ENCODE data around the gene RFFL. TPM values are rescaled to one million over a fixed set of nuclear protein-coding genes. Genes with fewer than 3 reads are reported as not detected.
"Not testable (repeated sequence)": the region's sequence is repeated elsewhere in the genome, so short reads cannot be mapped to it uniquely, and the experiment has no call there.

Gene RFFL, protein sequence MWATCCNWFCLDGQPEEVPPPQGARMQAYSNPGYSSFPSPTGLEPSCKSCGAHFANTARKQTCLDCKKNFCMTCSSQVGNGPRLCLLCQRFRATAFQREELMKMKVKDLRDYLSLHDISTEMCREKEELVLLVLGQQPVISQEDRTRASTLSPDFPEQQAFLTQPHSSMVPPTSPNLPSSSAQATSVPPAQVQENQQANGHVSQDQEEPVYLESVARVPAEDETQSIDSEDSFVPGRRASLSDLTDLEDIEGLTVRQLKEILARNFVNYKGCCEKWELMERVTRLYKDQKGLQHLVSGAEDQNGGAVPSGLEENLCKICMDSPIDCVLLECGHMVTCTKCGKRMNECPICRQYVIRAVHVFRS
- polyA plus RNA-seq (ENCODE audit: insufficient read length in 10 of 10): 10 to 100 TPM in 2 of 10 donors, 1 to 10 TPM in 8; 6.8 to 10.4 (median 8.7) TPM
- long read RNA-seq, donor 1: 0 reads
- long read RNA-seq, donor 2: 0 reads
- long read RNA-seq, donor 3: 0 reads
- long read RNA-seq, donor 4: 0 reads
- long read RNA-seq, donor 5: 0 reads
- long read RNA-seq, donor 6, full-length matches to known transcripts: 1 of 1 reads
- long read RNA-seq, donor 6, partial matches to known transcripts: 0 of 1 reads
- long read RNA-seq, donor 6, other reads (novel, unspliced or antisense): 0 of 1 reads
- long read RNA-seq, donor 7, full-length matches to known transcripts: 2 of 2 reads
- long read RNA-seq, donor 7, partial matches to known transcripts: 0 of 2 reads
- long read RNA-seq, donor 7, other reads (novel, unspliced or antisense): 0 of 2 reads
- long read RNA-seq, donor 8: 0 reads
- long read RNA-seq, donor 9: 0 reads

DNA sequence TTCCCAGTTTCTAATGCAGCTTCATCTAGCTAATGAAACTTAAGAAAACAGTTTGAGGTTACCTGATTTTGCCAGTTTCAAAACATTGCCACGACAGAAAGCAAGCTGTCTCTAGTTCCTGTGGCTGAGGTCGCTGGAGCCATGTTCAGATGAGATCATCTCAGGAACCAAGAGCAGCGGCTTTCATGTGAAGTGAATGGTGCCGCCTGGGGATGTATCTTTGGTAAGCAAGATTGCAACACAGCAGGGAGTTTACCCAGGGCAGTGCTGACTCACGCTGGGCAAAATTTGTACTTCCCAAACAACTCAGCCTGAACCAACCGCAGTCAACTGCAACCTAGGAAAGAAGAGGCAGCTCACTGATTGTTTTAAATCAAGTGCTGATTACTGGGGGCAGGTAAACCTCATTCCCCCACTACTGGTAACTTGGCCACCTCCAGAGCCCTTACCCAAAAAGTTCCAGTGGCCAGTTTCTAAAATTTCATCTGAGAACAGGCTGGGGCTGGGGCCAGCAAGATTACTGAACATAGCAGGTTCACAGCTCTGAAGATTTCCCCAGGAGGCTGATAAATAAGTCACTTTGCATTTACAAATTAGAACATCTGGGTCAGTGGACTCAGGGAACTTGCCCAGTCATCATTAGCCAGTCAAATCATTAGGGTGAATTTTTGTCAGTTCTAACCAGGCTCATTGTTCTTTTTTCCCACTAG, at the start of gene RFFL:
Gene RFFL, minus strand, starts transcription at position 194 of the 710 bp plus-strand sequence. CDS start 37,154 bp downstream, outside the sequence.
- DNase-seq: peak; percentile 49 to 82 (median 76)

DNA sequence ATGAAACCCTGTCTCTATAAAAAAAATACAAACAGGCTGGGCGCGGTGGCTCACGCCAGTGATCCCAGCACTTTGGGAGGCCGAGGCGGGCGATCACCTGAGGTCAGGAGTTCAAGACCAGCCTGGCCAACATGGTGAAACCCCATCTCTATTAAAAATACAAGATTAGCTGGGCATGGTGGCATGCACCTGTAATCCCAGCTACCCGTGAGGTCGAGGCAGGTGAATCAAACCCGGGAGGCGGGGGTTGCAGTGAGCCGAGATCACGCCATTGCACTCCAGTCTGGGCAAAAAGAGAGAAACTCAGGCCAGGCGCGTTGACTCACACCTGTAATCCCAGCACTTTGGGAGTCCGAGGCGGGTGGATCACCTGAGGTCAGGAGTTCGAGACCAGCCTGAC, 47.3 kb upstream of the RFFL start:
- not testable (repeated sequence) for DNase-seq

DNA sequence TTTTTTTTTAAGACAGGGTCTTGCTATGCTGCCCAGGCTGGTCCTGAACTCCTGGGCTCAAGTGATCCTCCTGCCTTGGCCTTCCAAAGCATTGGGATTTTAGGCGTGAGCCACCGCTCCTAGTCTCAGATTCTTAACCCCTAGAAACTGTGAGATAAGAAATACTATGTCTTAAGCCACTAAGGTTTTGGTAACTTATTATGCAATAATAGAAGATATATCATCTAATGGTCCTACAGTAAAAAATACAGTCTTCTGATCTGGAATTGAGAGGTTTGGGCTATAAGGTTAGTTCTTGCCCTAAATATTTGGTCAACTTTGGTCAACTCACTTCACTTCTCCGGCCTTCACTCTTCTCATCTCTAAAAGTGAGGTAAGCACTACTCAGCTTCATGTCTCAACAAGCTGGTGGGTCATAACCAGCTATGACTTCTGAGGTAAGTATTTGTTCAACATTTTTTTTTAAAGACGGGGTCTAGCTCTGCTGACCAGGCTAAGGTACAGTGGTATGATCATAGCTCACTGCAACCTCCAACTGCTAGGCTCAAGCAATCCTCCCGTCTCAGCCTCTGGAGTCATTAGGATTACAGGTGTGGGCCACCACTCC, 41.4 kb upstream of the RFFL start:
- DNase-seq: no peak

DNA sequence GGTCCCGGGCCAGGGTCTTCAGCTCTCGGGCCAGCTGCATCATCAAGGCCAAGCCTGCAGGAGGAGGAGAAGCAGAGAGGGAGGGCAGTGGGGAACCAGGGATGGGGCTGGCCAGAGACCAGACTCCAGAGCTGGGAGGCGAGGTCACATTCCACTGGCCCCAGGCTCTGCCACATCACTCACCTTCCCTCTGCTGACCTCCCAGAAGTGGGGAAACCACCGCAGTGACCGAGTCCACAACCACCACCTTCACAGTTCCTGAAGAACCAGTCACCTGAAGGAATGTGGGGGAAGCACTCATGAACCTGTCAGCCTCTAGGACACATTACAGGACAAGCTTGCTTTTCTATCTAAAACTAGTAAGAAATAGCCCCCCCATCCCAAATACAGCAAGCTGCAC, 39.8 kb upstream of the RFFL start:
- DNase-seq: no peak

DNA sequence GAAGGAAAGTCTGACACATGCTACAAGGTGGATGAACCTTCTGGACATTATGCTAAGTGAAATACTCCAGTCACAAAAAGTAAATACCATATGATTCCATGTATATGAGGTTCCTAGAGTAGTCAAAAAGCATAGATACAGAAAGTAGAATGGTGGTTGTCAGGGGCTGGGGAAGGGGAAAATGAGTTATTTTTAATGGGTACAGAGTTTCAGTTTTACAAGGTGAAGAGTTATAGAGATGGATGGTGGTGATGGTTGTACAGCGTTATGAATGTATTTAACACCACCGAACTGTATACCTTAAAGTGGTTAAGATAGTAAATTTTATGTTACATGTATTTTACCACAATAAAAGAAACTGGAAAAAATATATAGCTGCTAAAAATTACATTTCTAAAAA, 38.2 kb upstream of the RFFL start:
- no peak for DNase-seq

DNA sequence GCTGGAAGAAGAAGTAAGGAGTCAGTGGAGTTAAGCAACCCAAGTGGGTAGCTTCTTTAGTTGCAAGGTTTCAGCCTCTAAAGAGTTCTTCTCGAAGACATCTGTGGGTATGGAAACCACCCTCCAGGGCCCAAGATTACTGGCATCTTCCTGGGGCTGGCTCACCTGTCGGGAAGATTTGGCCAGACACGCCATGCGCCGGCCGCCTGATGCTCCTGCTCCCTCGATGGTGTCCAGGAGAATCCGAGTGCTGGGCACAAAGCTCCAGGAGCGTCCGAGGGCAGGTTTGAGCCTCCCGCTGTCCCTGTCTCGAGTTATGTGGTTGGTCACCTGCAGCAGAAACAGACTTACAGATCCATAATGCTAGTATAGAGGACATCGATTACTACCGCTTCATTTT, 37.5 kb upstream of the RFFL start:
- DNase-seq: no peak

DNA sequence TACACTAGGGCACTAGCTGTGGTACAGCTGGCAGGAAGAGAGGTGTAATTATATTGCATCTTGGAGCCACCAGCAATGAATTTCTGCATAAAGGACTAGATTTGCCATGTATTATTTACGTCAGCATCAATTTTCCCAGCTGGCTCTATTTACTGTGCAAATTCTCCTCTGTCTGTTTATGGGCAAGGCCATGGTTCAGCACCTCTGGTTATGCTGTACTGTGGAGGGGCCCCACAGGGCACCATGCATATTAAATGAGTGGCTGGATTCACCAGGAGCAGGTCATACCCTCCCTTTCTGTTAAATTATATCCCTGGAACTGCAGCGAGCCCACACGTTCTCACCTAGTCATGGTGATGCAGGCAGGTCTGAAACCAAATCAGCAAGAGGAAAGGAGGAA, 36.4 kb upstream of the RFFL start:
- DNase-seq: no peak

DNA sequence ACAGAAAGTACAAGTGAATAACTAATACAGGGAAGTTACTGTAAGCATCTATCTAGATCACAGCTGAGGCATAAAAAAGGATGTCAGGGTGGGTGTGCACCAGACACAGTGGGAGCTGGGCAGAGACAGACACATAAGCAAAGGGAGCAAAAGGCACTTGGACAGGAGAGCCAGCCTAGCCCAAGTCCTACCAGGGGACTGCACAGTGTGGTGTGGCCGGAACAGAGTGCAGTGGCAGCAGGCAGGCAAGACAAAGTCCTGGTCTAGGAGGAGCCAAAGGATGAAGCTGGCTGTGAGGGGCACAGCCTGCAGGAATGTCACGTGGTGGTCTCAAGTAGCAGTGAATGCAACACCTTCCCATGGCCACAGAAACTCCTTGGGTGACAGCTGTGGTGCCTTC, 34.3 kb upstream of the RFFL start:
- no peak for DNase-seq

DNA sequence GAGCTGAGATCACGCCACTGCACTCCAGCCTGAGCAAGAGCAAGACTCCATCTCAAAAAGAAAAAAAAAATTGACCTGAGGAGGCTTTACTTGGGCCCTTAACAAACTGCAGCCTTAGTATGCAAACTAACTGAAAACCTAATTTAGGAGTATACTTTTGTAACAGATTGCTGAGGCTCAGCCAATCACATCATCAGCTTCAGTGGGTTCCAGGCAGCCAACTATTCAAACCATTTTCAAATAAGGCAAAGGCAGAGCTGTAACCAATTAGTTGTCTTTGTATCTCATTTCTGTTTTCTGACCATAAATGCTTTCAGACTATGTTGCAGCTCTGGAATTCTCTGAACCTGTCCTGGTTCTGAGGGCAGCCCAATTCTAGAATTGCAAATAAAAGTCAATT, 32.2 kb upstream of the RFFL start:
- DNase-seq: no peak

DNA sequence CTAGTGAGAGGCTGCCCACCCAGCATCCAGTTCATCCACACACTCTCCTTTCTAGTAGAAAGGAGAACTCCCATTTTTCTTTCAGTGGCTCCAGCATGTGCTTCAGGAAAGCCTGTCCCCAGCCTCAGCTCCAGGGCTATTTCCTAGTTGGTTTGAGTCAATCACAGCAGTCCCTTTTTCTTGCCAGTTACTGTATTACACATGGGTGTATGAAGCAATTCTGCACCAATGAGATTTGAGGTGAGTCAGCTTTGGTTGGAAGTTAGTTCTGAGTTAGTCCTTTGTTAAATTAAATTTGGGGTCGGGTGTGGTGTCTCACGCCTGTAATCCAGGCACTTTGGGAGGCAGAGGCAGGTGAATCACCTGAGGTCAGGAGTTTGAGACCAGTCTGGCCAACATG, 31.4 kb upstream of the RFFL start:
- peak in 1 of 3 donors; percentile 28 for DNase-seq

DNA sequence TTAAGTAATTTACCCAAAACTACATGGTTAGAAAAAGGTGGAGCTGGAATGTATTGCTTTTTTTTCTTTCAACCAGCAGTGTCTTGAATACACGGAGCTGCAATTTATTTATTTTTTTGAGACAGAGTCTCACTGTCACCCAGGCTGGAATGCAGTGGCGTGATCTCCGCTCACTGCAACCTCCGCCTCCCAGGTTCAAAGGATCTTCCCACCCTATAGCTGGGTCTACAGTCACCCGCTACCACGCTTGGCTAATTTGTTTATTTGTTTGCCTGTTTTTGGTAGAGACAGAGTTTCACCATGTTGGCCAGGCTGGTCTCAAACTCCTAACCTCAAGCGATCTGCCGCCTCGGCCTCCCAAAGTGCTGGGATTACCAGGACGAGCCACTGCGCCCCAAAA, 27.2 kb upstream of the RFFL start:
- DNase-seq: not testable (repeated sequence)

DNA sequence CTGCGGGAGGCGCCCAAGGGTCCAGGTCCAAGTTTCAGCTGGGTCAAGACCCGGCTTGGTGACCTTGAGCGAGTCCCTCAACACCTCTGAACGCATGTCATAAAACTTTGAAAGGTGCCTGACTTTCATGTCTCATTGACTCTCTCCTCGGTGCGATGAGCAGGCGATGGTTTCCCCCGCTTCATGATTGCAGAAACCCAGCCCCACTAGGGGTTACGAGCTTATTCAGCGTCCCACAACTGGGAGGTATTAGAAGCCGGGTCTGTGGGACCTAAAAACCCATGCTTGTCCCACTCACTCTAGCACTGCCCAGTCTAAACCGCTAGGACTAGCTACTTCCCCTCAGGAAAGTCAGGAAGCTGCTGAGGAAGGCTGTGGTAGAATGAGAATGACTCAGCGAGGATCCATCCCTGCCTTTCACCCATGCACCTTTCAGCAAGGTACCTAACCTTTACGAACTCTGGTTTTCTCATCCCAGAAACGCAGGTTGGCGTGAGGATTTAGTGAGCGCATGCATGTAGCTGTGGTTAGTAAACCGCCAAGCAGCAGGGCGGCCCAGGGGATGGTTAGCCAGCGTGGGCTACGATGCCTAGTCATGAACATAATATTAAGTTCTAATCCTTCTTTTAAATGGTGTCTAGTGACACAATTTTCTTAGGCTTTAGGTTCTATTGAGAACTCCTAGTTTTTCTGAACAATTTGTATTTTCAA, 26.2 kb upstream of the RFFL start:
- peak in 1 of 3 donors; percentile 15 for DNase-seq

DNA sequence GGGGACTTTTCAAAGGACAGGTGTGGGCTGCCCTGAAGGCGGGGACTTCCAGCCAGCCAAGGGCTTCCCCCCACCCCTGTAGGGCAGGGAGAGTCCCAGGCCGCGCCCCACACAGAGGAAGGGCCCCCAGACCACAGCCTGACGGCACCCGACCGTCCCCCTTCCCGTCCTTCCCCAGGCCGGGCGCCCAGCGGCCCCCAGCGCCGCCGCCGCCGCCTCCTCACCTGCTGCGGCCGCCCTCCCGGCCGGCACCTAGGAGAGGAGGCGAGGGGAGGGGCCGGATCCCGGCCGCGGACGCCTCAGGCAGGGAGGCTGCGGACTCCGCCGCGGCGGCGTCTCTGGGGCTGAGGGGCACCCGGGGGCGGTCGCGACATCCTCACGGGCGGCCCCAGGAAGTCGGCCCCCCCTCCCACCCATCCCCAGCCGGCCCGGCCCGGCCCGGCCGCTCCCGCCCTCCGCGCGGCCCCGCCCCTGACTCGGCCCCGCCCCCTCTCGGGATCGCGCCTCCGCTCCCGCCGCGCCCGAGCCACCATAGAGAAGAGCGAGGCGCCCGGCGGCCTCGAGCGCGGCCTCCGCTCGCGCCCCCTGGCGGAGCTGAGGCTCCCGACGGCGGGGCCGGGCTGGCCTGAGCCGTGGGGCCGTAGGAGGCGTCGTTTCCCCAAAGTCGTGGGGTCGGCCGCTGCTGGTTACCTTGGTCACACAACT, 25.5 kb upstream of the RFFL start:
- DNase-seq: peak; percentile 77 to 93 (median 90)

DNA sequence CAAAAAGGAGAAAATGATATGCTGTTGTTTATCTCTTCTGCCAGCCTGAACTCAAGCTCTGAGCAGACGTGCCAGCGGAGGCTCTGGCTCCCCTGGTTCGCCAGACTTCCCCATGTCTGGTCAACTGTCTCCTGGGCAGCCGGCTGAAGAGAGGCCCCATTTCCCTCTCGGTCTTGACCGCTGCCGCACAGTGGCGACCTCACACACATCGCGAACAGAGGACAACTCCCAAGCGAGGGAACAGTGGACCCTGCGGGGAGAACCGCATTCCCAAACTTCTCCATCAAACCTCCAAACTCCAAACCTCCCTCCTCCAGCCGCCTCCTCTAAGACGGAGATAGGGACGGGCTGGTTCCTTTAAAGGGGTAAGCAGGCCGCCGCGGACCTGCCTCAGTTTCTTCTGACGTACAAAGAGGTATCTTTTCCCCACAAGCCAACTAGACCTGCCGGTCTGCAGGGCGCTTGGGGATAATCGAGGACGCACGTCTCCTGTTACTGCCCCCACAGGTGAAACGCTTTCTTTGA, 24.9 kb upstream of the RFFL start:
- peak; percentile 8 to 76 (median 46) for DNase-seq

DNA sequence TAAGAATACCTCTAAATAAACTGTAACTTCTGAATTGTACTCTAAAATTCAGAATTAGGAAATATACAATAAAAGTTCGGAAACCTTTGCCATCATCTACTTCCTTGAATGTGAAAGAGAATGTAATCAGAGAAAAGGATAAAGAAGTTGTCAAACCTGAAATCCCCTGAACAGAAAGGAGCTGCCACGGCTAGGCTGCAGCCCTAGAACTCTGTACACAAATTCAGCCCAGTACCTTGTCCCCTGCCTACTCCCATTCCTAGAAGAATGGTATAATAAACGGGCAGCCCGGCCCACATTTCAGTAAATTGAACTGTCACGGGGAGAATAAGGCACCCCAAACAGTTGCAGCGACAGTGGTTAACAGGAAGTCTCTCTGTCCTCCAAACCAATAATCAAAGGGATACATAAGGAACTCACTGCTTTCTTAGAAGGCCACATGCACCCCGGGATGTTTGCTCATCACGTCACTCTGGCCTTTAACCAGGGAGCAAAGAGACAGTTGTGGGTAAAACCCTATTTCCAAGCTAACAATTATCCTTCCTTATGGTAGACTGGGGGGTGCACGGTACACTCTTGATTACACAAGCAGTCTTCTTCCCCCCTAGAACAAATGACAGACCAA, 24.3 kb upstream of the RFFL start:
- DNase-seq: peak in 1 of 3 donors; percentile 0

DNA sequence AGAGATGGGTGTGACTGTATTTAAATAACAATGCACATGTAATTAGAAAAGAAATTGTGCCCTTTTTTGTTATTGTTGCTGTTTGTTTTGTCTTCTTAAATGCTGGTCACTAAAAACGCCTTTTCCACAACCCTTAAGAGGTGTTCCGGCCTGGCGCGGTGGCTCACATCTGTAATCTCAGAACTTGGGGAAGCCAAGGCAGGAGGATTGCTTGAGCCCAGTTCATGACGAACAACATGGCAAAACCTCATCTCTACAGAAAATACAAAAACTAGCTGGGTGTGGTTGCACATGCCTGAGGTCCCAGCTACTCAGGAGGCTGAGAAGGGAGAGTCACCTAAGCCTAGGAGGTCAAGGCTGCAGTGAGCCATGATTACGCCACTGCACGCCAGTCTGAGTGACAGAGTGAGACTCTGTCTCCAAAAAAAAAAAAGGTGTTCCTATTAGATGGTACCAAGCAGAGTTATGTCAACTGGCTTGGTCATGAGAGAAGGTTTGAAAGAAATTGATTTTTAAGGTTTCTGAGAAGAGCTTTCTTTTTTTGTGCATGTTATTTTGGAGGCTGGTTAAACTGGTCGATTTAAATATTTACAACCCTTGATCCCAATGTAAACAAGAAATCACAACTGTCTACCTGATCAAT, 23.5 kb upstream of the RFFL start:
- DNase-seq: no peak

DNA sequence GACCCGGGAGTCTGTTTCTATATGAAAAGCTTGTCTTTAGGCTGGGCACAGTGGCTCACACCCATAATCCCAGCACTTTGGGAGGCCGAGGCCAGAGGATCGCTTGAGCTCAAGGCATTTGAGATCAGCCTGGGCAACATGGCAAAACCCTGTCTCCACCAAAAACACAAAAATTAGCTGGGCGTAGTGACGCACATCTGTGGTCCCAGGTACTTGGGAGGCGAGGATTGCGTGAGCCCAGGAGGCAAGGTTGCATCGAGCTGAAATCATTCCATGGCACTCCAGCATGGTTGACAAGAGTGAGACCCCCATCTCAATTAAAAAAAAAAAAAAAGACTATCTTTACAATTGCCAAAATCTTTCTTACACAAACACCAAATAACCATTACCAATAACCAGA, 22.7 kb upstream of the RFFL start:
- DNase-seq: no peak

DNA sequence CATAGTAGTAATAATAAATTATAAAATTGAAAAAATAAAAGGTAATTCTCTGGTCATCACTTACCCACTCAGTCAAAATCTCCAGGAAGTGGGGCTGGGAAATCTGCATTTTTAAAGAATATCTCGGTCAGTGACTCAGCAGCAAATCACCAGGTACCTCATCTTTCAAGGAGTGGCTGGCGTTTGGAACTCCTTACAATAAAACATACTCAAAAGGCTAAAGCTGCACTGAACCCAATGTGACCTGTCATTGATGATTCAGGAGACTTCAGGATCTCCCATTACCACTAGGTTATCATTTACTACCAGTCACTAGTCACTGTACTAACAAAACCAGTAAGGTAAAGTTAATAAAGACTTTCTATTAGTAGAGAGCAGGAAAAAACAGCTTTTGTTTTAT, 21.5 kb upstream of the RFFL start:
- DNase-seq: peak in 1 of 3 donors; percentile 6

DNA sequence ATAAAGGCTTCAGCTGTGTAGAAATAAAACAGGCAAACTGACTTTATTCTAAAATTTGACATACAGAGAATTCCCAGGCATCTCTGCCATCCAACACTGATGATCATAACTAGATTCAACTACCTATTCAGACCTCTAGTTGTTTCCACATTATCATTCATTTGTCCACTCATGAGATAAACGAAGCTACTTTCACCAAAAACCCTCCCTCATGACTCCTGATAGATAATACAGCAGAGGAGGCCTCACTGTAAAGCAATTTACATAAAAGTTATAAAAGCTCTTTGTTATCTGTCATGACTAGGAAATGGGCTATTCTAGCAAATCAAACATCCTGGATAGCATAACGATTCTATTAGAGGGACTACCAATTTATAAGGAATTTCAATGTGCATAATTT, 19.6 kb upstream of the RFFL start:
- no peak for DNase-seq

Data from muscle of back (tissue), 13 donors.